Measurements from ENCODE around the gene ARHGAP19.

- TF ChIP-seq EZH2 (IDR thresholded peaks at IDR 0.05) (no peak), POLR2AphosphoS5 (IDR thresholded peaks at IDR 0.05; ENCODE audit: borderline replicate concordance, low read depth, low read length) (no peak)
Measured at GRCh38 chr10:97185326-97186058, 106.9 kb downstream of the ARHGAP19 start, which contains the start of gene SLIT1.
